Neuron (in vitro differentiated cells): Measurements from ENCODE around the gene CSF3.

Experiments used
- H2AFZ ChIP-seq: one replicate; pipeline ENCODE4 v1.6.1; 2013; ENCODE audit warnings: low read depth, mild to moderate bottlenecking, inconsistent platforms, low read length, moderate library complexity
- H3K27me3 ChIP-seq: one replicate; pipeline ENCODE4 v1.6.1; 2013; ENCODE audit warnings: low read length; ENCODE audit not compliant: insufficient read depth
- H3K36me3 ChIP-seq: one replicate; pipeline ENCODE4 v1.6.1; 2013; ENCODE audit warnings: low read length; ENCODE audit not compliant: insufficient read depth
- H3K4me1 ChIP-seq: one replicate; pipeline ENCODE4 v1.6.1; 2013; ENCODE audit warnings: low read length; ENCODE audit not compliant: insufficient read depth
- H3K4me3 ChIP-seq: 2 replicates; pipeline ENCODE4 v1.5.1; 2013; ENCODE audit warnings: mild to moderate bottlenecking, low read length, moderate library complexity
- H3K9me3 ChIP-seq: one replicate; pipeline ENCODE4 v1.6.1; 2013; ENCODE audit warnings: low read length

The CSF3 gene

GRCh38 chr17:40034426-40035161 lies 19.4 kb downstream of the CSF3 start:
- Histone ChIP-seq H3K4me3 (no peak overlapping the region), H3K4me1 (peaks cover 11% of the 10 kb centered on the region), H3K27me3 (no peaks in the 10 kb centered on the region), H3K36me3 (peaks cover 51% of the 10 kb centered on the region), H3K9me3 (no peaks in the 10 kb centered on the region), H2AFZ (no peak overlapping the region)

- no peaks in the 10 kb centered on the region for H3K9me3 ChIP-seq
- H3K4me3 ChIP-seq, result no peak overlapping the region
- peaks cover 47% of the 10 kb centered on the region for H3K36me3 ChIP-seq
- peaks cover 11% of the 10 kb centered on the region for H3K4me1 ChIP-seq
- no peaks in the 10 kb centered on the region for H3K27me3 ChIP-seq
- H2AFZ ChIP-seq, result no peak overlapping the region
These were observed 19.9 kb downstream of the CSF3 start for GRCh38 chr17:40035162-40035559.

DNA sequence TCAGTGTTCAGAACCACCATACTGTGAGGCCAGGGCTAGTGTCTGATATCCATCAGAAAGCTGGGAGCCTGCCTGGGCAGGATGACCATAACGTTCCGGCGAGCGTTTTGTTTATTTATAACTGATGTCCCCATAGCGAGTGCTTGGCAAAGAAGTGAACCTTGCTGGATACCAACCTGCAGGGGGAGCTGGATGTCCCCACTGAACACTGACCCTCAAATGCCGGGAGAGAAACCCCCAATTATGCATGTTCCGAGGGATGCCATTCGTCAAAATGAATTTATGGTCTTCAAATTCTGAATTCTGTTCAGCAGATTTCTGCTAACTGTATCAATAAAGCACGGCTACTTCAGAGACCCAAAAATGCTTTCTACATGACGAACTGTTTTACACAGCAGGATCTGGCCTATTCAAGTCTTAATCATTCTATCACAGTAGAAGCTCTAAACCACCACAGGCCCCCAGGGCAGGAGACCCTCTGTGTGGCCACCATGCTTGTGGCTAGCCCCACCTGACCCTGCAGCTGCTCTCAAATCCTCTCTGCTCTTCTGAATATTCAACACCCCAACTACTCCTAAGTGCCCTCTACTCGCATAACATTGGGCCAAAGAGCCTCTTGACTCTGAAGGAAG lies 23.8 kb downstream of the CSF3 start:
- H3K4me3 ChIP-seq, result no peak overlapping the region
- no peaks in the 10 kb centered on the region for H3K27me3 ChIP-seq
- peaks cover 23% of the 10 kb centered on the region for H3K36me3 ChIP-seq
- H2AFZ ChIP-seq, result no peak overlapping the region
- H3K4me1 ChIP-seq, result peaks cover 11% of the 10 kb centered on the region
- H3K9me3 ChIP-seq, result no peaks in the 10 kb centered on the region

GRCh38 chr17:40041196-40041595 lies 26.0 kb downstream of the CSF3 start:
- H3K4me3 ChIP-seq, result no peak overlapping the region
- H3K9me3 ChIP-seq, result no peaks in the 10 kb centered on the region
- no peaks in the 10 kb centered on the region for H3K27me3 ChIP-seq
- H2AFZ ChIP-seq, result no peak overlapping the region
- peaks cover 11% of the 10 kb centered on the region for H3K4me1 ChIP-seq
- H3K36me3 ChIP-seq, result peaks cover 10% of the 10 kb centered on the region

- Histone ChIP-seq H3K9me3 (no peaks in the 10 kb centered on the region), H3K27me3 (no peaks in the 10 kb centered on the region), H2AFZ (no peak overlapping the region)
These were observed 41.3 kb downstream of the CSF3 start for GRCh38 chr17:40056379-40057015.

DNA sequence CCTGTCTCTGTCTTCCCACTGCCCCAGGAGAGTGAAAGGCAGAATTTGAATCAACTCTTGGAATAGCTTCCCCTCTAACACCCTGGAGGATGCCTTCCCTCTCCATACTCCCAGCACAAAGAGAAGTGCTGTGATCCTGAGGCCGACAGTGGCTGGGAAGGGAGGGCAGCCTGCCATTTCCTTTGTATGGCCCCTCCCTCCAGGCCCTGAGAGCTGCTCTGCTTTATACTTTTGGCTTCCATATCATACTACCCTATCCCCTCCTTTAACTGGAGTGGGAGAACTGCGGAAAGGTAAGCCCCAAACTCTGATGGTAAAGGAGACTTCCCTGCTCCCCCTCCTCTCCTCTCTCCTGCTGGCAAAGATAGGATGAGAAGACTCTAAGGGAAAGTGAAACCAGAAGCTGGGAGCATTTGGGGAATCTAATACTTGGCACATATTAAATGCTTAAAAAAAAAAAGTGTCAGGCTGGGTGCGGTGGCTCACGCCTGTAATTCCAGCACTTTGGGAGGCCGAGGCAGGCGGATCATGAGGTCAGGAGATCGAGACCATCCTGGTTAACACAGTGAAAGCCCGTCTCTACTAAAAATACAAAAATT lies 43.0 kb downstream of the CSF3 start:
- Histone ChIP-seq H3K27me3 (no peaks in the 10 kb centered on the region), H3K4me3 (no peak overlapping the region), H3K4me1 (peaks cover 24% of the 10 kb centered on the region), H2AFZ (no peak overlapping the region), H3K9me3 (no peaks in the 10 kb centered on the region), H3K36me3 (no peaks in the 10 kb centered on the region)

More at GRCh38 chr17:40056379-40057015, 41.3 kb downstream of the CSF3 start:
- peaks cover 15% of the 10 kb centered on the region for H3K36me3 ChIP-seq
- peaks cover 20% of the 10 kb centered on the region for H3K4me1 ChIP-seq
- no peak overlapping the region for H3K4me3 ChIP-seq

- Histone ChIP-seq H3K36me3 (no peaks in the 10 kb centered on the region), H3K9me3 (no peaks in the 10 kb centered on the region), H3K4me1 (peaks cover 25% of the 10 kb centered on the region), H3K4me3 (no peak overlapping the region), H2AFZ (no peak overlapping the region), H3K27me3 (no peaks in the 10 kb centered on the region)
These were observed 43.6 kb downstream of the CSF3 start for GRCh38 chr17:40058865-40059264.

- H2AFZ ChIP-seq, result no peak overlapping the region
- H3K36me3 ChIP-seq, result no peaks in the 10 kb centered on the region
- no peaks in the 10 kb centered on the region for H3K27me3 ChIP-seq
- H3K9me3 ChIP-seq, result no peaks in the 10 kb centered on the region
- H3K4me1 ChIP-seq, result peaks cover 33% of the 10 kb centered on the region
- no peak overlapping the region for H3K4me3 ChIP-seq
These were observed 44.7 kb downstream of the CSF3 start for GRCh38 chr17:40059729-40060475.

DNA sequence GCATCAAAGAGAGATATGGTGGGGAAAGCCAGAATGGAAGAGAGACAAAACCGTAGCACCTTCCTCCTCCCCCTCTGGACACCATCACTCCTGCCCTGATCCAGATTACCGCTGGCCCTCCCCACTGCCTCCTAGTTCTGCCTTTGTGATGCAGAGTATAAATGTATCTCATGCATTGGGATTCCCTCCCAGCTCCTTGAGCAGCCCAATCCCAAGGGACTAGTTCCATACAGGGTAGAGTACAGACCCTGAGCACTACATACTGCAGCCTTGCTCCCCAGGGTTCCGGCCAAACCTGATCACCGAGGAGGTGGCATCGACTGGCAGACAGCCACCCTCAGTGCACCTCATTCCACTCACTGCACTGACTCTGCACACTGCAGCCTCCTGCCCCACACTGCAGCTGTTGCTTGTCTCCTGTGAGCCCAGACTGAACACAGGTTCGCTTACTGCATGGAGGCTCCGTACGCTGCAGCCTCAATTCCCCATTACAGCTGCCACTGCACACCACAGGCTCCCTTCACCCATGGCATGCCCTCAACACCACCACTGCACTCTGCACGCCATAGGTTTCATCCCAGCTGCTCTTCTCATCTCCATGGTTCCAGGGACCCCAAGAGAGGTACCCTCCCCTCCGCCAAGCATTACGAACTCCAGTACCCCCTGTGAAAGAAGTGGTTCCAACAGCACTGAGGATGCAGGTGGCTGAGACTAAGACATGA lies 45.8 kb downstream of the CSF3 start:
- Histone ChIP-seq H3K9me3 (no peaks in the 10 kb centered on the region), H3K4me1 (peaks cover 45% of the 10 kb centered on the region), H2AFZ (no peak overlapping the region), H3K27me3 (no peaks in the 10 kb centered on the region), H3K4me3 (no peak overlapping the region), H3K36me3 (no peaks in the 10 kb centered on the region)

GRCh38 chr17:40061609-40062038 lies 46.4 kb downstream of the CSF3 start:
- Histone ChIP-seq H3K4me1 (peaks cover 48% of the 10 kb centered on the region), H3K27me3 (no peaks in the 10 kb centered on the region)

DNA sequence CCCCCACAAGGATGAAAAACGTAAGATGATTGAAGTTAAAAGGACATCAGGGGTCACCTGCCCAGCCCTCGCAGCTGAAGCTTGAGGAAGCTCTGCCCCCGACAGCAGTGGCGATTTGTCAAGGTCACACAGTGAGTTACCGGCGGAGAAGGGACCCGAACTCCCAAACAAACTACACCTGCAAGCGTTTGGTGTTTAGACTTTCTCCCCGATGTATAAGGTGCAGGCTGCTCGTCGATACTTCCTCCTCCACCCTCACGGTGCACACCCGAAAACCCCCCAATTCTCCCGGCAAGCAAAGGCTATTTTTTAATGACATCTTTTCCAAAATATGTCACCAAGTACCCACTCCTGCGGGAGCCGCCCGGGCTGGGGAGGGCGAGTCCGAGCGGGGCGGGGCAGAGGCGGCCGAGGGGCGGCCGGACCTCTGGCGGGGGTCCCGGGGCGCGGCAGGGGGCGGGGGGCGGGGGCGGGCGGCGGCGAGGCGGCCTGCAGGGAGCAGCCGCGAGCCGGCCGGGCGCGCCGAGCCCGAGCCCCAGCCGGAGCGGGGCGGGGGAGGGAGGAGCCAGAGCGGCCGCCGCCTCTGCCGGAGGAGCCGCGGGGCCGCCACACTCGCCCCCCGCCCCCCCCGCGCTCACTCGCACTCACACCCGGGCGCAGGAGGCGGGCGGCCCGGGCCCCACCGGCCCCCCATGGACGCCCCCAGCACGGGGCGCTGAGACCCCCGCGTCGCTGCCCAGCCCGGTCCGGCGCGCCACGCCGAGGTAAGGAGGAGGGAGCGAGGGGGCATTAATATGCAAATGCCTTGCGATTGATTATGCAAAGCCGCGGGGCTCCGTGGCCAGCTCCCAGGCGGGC lies 47.3 kb downstream of the CSF3 start, which contains the start of gene THRA:
TSS of gene THRA (plus strand) at position 637 of the 858 bp plus-strand sequence. CDS start 11,524 bp downstream, outside the sequence.
- Histone ChIP-seq H3K27me3 (no peaks in the 10 kb centered on the region), H3K9me3 (no peaks in the 10 kb centered on the region), H3K4me3 (peak within 1 kb of the TSS; percentile 79), H2AFZ (peak within 1 kb of the TSS; percentile 69), H3K4me1 (peaks cover 54% of the 10 kb centered on the region), H3K36me3 (no peaks in the 10 kb centered on the region)

More at GRCh38 chr17:40061609-40062038, 46.4 kb downstream of the CSF3 start:
- no peaks in the 10 kb centered on the region for H3K9me3 ChIP-seq
- H2AFZ ChIP-seq, result no peak overlapping the region
- H3K36me3 ChIP-seq, result no peaks in the 10 kb centered on the region
- H3K4me3 ChIP-seq, result peak overlapping the region; percentile 60
